IMR-90 (cell line): ENCODE measurements around the gene BTF3L4. TPM values are rescaled to one million over a fixed set of nuclear protein-coding genes. Genes with fewer than 3 reads are reported as not detected.

ENCODE experiments used
- CTCF ChIP-seq: conservative IDR thresholded peaks from 2 replicates; pipeline ENCODE4 v1.5.1; 2012; ENCODE audit warnings: mild to moderate bottlenecking, low read depth, low read length, improper control_type of control experiment
- polyA plus RNA-seq, 3 experiments: library from polyadenylated mRNA; depleted of rRNA; stranded (reverse); fragments of >200 nt; gene quantifications; 2 replicates each; pipeline ENCODE4 v1.2.3, GENCODE V29; 2012; ENCODE audit warnings: low replicate concordance in 1 of 3
- total RNA-seq: library from RNA; depleted of rRNA; stranded (reverse); fragments of >200 nt; gene quantifications from 2 replicates; pipeline ENCODE4 v1.2.3, GENCODE V29; 2012

Gene BTF3L4
- total and polyA plus RNA-seq, 2 of the 4 experiments (the other 2 are of a cell fraction) = 34.5 to 41.2 TPM

- TF ChIP-seq CTCF = peak; percentile 87
Observed at GRCh38 chr1:52127181-52128180, 71.4 kb downstream of the BTF3L4 start (continued).
